Upper lobe of right lung (tissue), 1 donor: ENCODE results near the gene SOSTDC1. TPM values are rescaled to one million over a fixed set of nuclear protein-coding genes. Genes with fewer than 3 reads are reported as not detected.

Experiments used
- ATAC-seq: fragments of 200-7000 bp; cut with Tn5 transposase; one replicate; pipeline ENCODE4 v1.9.1; 2020; ENCODE audit warnings: mild to moderate bottlenecking, moderate library complexity
- DNase-seq: peaks from one replicate; pipeline ENCODE4 v3.0.0-alpha.2; 2020
- H3K27ac ChIP-seq: fragments of 200-600 bp; one replicate; pipeline ENCODE4 v1.8.0; 2022
- H3K27me3 ChIP-seq: fragments of 200-600 bp; one replicate; pipeline ENCODE4 v1.8.0; 2022; ENCODE audit warnings: mild to moderate bottlenecking
- H3K36me3 ChIP-seq: fragments of 200-600 bp; one replicate; pipeline ENCODE4 v1.8.0; 2022
- H3K4me1 ChIP-seq: fragments of 200-600 bp; one replicate; pipeline ENCODE4 v1.8.0; 2022
- H3K4me3 ChIP-seq: fragments of 200-600 bp; one replicate; pipeline ENCODE4 v1.8.0; 2022; ENCODE audit warnings: mild to moderate bottlenecking
- H3K9me3 ChIP-seq: fragments of 200-600 bp; one replicate; pipeline ENCODE4 v1.8.0; 2022
- CTCF ChIP-seq: fragments of 200-600 bp; IDR thresholded peaks from one replicate; pipeline ENCODE4 v1.8.0; 2022; ENCODE audit warnings: antibody characterized with exemption
- intact Hi-C: fragments of 100-400 bp; cut with DNase I; formaldehyde crosslinking; loops from one replicate; pipeline ENCODE4 v1.11.0; 2022
- total RNA-seq: library from RNA; stranded (reverse); fragmentation: NEBNext Ultra II Directional; extraction: Animal tissue kit (Norgen Biotek cat#: 25700); gene quantifications from one replicate; pipeline ENCODE4 v1.2.1, GENCODE V29; 2021
- donor health status: DM: no; HTN: yes; CAD: no; lungs with severe emphysema.

The SOSTDC1 gene
- total RNA-seq, 1 donor from 2014 or later = 3.7 TPM

- no peaks in the 10 kb centered on the region for H3K27me3 ChIP-seq
- intact Hi-C loops = no loop called here
- no peak for TF ChIP-seq CTCF
Observed at GRCh38 chr7:16417906-16418305, 47.6 kb downstream of the SOSTDC1 start.

GRCh38 chr7:16416289-16417282, 49.0 kb downstream of the SOSTDC1 start:
- Histone ChIP-seq H3K9me3 (no peaks in the 10 kb centered on the region), H3K27me3 (no peaks in the 10 kb centered on the region), H3K36me3 (no peaks in the 10 kb centered on the region), H3K4me3 (no peak overlapping the region), H3K27ac (no peak overlapping the region), H3K4me1 (peaks cover 20% of the 10 kb centered on the region)
- intact Hi-C loops = no loop called here
- DNase-seq (no peak), ATAC-seq (no peak)
- TF ChIP-seq CTCF = no peak

More at GRCh38 chr7:16417906-16418305, 47.6 kb downstream of the SOSTDC1 start:
- Histone ChIP-seq H3K36me3 (no peaks in the 10 kb centered on the region), H3K9me3 (no peaks in the 10 kb centered on the region), H3K4me1 (peaks cover 20% of the 10 kb centered on the region), H3K4me3 (no peak overlapping the region), H3K27ac (no peak overlapping the region)
- ATAC-seq (no peak), DNase-seq (no peak)

- DNase-seq = no peak
- Histone ChIP-seq H3K36me3 (no peaks in the 10 kb centered on the region), H3K4me3 (no peak overlapping the region), H3K4me1 (peaks cover 13% of the 10 kb centered on the region), H3K27ac (no peak overlapping the region), H3K27me3 (no peaks in the 10 kb centered on the region), H3K9me3 (no peaks in the 10 kb centered on the region)
- ATAC-seq = no peak
- TF ChIP-seq CTCF = no peak
- intact Hi-C loops = no loop called here
Observed at GRCh38 chr7:16412274-16413254, 53.0 kb downstream of the SOSTDC1 start.

Other genes with a start within 250 kb of the SOSTDC1 start
- 2.9 TPM for gene CRPPA, start 44.2 kb downstream of the SOSTDC1 start, total RNA-seq
- gene LRRC72, start 61.1 kb upstream of the SOSTDC1 start, total RNA-seq = not detected
- gene ANKMY2, start 180.0 kb upstream of the SOSTDC1 start, total RNA-seq = 12.3 TPM
- gene BZW2, start 180.4 kb upstream of the SOSTDC1 start, total RNA-seq = 28.0 TPM